ENCODE measurements around the gene ADA. TPM values are rescaled to one million over a fixed set of nuclear protein-coding genes. Genes with fewer than 3 reads are reported as not detected.

The ADA gene
- total RNA-seq, 1 donor from 2014 or later = 8.2 TPM

- H3K9me3 Mint-ChIP-seq = no peaks in the 10 kb centered on the region
- H3K27me3 Mint-ChIP-seq (ENCODE audit: low read depth) = no peaks in the 10 kb centered on the region
- no peak for TF ChIP-seq CTCF (conservative IDR thresholded peaks at IDR 0.05)
- DNase-seq (ENCODE audit: low read depth, low spot score) = no peak
- peaks cover 5% of the 10 kb centered on the region for H3K4me1 Mint-ChIP-seq
- no peaks in the 10 kb centered on the region for H3K36me3 Mint-ChIP-seq (ENCODE audit: low read depth)
- no peak overlapping the region for H3K4me3 Mint-ChIP-seq
- no peak overlapping the region for H3K27ac Mint-ChIP-seq (ENCODE audit: unreplicated experiment)
These were observed 54.0 kb downstream of the ADA start for GRCh38 chr20:44597516-44597915.

GRCh38 chr20:44596876-44597275, 54.6 kb downstream of the ADA start:
- Mint-ChIP-seq H3K4me1 (peaks cover 5% of the 10 kb centered on the region), H3K9me3 (no peaks in the 10 kb centered on the region), H3K4me3 (no peak overlapping the region), H3K27me3 (ENCODE audit: low read depth) (no peaks in the 10 kb centered on the region), H3K36me3 (ENCODE audit: low read depth) (no peaks in the 10 kb centered on the region), H3K27ac (ENCODE audit: unreplicated experiment) (no peak overlapping the region)
- DNase-seq (ENCODE audit: low read depth, low spot score) = no peak
- TF ChIP-seq CTCF (conservative IDR thresholded peaks at IDR 0.05) = no peak

- Mint-ChIP-seq H3K4me3 (no peak overlapping the region), H3K27me3 (ENCODE audit: low read depth) (no peaks in the 10 kb centered on the region), H3K27ac (ENCODE audit: unreplicated experiment) (peak overlapping the region; percentile 5), H3K36me3 (ENCODE audit: low read depth) (peaks cover 2% of the 10 kb centered on the region), H3K4me1 (no peaks in the 10 kb centered on the region), H3K9me3 (no peaks in the 10 kb centered on the region)
- no peak for TF ChIP-seq CTCF (conservative IDR thresholded peaks at IDR 0.05)
- no peak for DNase-seq (ENCODE audit: low read depth, low spot score)
These were observed 55.5 kb downstream of the ADA start for GRCh38 chr20:44596010-44596409.

DNA sequence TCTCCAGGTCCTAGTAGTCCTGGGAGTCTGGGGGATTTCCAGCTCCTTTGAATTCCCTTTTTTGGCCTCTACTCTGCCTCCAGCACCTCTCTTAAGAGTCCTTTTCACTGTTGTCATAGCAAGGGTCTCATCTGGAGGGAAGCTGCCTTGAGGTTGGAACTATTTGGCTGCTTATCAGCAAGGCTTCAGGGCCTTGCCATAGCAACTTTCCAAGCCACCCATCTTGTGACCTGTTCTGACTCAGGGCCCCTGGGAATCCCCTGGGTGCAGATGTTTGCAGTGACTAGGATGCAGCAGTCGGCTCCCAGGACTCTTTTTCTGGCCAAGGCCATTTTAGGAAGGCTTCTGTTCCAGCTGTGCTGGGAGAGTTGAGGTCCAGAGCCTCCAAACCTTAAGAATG, 56.8 kb downstream of the ADA start:
- TF ChIP-seq CTCF (conservative IDR thresholded peaks at IDR 0.05) = no peak
- Mint-ChIP-seq H3K9me3 (no peaks in the 10 kb centered on the region), H3K4me1 (no peaks in the 10 kb centered on the region), H3K36me3 (ENCODE audit: low read depth) (peaks cover 3% of the 10 kb centered on the region), H3K27ac (ENCODE audit: unreplicated experiment) (no peak overlapping the region), H3K27me3 (ENCODE audit: low read depth) (no peaks in the 10 kb centered on the region), H3K4me3 (no peak overlapping the region)
- no peak for DNase-seq (ENCODE audit: low read depth, low spot score)

- Mint-ChIP-seq H3K27me3 (ENCODE audit: low read depth) (no peaks in the 10 kb centered on the region), H3K4me1 (no peaks in the 10 kb centered on the region)
These were observed 57.7 kb downstream of the ADA start for GRCh38 chr20:44593751-44594150.

More at GRCh38 chr20:44593751-44594150, 57.7 kb downstream of the ADA start:
- Mint-ChIP-seq H3K36me3 (ENCODE audit: low read depth) (peaks cover 3% of the 10 kb centered on the region), H3K9me3 (no peaks in the 10 kb centered on the region), H3K27ac (ENCODE audit: unreplicated experiment) (no peak overlapping the region), H3K4me3 (no peak overlapping the region)
- DNase-seq (ENCODE audit: low read depth, low spot score) = no peak
- no peak for TF ChIP-seq CTCF (conservative IDR thresholded peaks at IDR 0.05)
